Mammary epithelial cell (primary cell): ENCODE results near the gene EGLN1.

Experiments
- EZH2 ChIP-seq: IDR thresholded peaks from 2 replicates; pipeline ENCODE4 v1.6.1; 2012; ENCODE audit warnings: low read length, inconsistent platforms, borderline replicate concordance
- TF ChIP-seq, protein P1 (sequence below), 2 donors: IDR thresholded peaks in 1 of 2; conservative IDR thresholded peaks in 1 of 2; 2 replicates each; pipeline ENCODE4 v1.5.1; 2011 to 2012; ENCODE audit warnings: inconsistent platforms in 2 of 2, low read length in 2 of 2, mild to moderate bottlenecking in 2 of 2, control low read depth in 1 of 2, low read depth in 1 of 2; ENCODE audit not compliant: insufficient read depth in 1 of 2; ENCODE audit errors: extremely low read depth in 1 of 2

- TF ChIP-seq, protein P1, sequence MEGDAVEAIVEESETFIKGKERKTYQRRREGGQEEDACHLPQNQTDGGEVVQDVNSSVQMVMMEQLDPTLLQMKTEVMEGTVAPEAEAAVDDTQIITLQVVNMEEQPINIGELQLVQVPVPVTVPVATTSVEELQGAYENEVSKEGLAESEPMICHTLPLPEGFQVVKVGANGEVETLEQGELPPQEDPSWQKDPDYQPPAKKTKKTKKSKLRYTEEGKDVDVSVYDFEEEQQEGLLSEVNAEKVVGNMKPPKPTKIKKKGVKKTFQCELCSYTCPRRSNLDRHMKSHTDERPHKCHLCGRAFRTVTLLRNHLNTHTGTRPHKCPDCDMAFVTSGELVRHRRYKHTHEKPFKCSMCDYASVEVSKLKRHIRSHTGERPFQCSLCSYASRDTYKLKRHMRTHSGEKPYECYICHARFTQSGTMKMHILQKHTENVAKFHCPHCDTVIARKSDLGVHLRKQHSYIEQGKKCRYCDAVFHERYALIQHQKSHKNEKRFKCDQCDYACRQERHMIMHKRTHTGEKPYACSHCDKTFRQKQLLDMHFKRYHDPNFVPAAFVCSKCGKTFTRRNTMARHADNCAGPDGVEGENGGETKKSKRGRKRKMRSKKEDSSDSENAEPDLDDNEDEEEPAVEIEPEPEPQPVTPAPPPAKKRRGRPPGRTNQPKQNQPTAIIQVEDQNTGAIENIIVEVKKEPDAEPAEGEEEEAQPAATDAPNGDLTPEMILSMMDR (conservative IDR thresholded peaks at IDR 0.05 in 1 of 2, IDR thresholded peaks at IDR 0.05 in 1 of 2; ENCODE audit: extremely low read depth in 1 of 2, insufficient read depth in 1 of 2, low read depth in 1 of 2, low read length in 2 of 2), result no peak
- TF ChIP-seq EZH2, result no peak
Observed at GRCh38 chr1:231396643-231397042, 25.4 kb downstream of the EGLN1 start.
